Stimulated activated CD4-positive, alpha-beta T cell treated with anti-CD3 and anti-CD28 coated beads, Interleukin-4, amount 100 ng/mL, for 4 hours (primary cell): ENCODE data around the gene CDH22.
A peak's percentile ranks its signal among the peaks of the same experiment; 100 is the strongest.

Experiments used
- DNase-seq, 2 experiments: peaks; one replicate each; pipeline ENCODE4 v3.0.0-alpha.2; 2020

Gene CDH22

GRCh38 chr20:46212252-46212651 lies 96.0 kb downstream of the CDH22 start:
- DNase-seq, result no peak

- no peak for DNase-seq
Observed at GRCh38 chr20:46211331-46211722, 97.0 kb downstream of the CDH22 start.

DNA sequence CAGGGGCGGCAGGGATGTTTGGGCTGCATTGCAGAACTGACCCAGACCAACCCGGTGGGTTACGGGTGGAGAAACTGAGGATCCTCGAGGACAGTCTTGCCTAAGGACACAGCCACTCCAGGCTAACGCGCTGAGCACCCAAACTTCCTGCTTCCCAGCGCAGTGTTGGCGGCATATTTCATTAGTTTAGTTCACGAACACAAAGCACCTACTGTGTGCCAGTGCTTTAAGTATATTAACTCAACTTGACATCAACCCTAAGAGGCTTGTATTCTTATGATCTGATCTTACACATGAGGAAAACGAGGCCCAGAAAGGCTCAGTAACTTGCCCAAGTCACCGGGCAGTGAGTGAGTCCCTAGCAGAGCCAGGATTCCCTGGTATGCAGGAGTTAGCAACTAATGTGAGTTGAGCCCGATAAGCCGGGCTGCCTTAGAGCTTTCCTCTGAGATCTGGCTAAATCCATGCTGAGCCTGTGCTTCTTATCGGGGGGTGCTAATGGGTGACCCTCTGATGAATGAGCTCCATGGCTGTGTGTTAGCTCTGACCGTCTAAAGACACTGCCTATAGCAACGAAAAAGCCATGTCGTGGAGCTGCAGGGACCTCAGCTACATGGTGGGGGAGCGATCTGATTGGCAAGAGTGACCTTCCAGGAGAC lies 97.5 kb downstream of the CDH22 start:
- no peak for DNase-seq

DNA sequence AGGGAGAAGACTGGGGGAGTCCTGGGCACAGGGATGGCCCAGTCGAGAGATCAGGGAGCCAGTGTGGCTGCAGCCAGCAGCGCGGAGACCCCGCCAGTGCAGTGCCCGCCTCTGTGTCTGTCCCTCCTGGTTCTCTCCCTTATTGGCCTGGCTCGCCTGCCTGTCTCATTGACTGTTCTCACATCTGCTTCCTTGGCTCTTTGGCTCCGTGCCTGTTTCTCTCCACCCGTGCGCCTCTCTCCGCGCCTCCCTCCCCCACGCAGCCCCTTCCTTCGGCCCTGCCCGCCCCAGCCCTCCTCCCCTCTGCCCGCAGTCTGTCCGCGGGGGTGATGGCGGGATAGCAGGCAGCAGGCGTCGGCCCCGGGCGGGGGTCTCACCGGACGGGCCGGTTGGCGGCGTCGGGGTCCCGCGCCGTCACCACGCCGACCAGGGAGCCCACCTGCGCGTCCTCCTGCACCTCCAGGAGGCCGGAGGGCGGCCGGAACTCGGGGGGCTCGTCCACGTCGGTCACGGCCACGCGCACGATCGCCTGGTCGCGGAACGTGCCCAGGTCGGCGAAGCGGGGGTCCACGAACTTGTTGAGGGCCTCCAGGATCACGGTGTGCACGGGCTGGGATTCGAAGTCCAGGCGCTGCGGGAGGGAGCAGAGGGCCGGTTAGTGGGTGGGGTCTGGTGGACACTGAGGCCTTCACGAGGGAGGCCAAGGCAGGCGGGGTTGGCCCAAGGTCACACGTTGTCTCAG lies 98.2 kb downstream of the CDH22 start:
- DNase-seq, result no peak

DNA sequence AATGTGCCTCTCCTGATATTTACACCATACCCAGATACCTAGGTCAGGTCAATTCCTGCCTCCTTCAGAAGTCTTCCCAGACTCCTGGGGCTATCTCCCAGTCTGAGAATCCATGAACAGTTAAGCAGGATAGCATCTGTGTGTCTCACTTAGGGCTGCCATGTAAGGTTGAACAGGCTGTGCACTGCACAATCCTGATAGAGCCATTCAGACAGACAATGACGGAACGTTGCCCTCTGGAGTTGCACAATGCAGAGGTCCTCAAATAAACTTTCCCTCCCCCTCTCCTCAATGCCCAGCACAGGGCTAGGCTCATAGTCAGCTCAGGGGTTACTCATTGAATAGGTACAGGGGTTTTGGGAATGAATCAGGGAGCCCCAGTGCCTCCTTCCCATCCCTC lies 100.5 kb downstream of the CDH22 start:
- no peak for DNase-seq

GRCh38 chr20:46206992-46207549 lies 101.2 kb downstream of the CDH22 start:
- no peak for DNase-seq

- DNase-seq, result no peak
Observed at GRCh38 chr20:46206025-46206424, 102.3 kb downstream of the CDH22 start.

GRCh38 chr20:46205349-46205748 lies 102.9 kb downstream of the CDH22 start:
- DNase-seq, result no peak

DNA sequence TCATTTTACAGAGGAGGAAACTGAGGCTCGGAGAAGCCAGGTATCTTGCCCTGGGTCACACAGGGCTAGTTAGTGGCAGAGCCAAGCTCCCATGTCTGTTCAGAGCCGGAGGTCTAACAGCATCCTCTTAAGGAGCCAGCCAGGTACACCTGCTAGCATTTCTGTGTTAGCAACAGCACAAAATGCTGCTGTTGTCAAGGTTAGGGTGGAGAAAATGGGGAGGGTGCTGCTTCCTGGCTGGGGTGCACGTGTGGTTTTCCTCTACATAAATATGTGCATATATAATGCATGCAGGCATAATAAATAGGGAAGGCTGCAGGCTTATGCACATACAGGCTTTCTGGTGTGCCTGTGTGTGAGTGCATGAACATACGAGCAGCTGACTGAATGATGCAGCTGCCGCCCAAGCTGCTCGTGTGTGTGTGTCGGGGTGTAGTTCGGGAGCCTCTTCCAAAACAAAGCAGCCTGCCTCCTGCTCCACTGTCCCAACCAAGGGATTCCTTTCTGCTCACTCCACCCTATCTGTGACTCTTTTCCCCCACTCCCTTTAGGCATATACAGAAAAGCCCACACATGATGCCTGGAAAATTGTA lies 103.6 kb downstream of the CDH22 start:
- DNase-seq, result no peak

DNA sequence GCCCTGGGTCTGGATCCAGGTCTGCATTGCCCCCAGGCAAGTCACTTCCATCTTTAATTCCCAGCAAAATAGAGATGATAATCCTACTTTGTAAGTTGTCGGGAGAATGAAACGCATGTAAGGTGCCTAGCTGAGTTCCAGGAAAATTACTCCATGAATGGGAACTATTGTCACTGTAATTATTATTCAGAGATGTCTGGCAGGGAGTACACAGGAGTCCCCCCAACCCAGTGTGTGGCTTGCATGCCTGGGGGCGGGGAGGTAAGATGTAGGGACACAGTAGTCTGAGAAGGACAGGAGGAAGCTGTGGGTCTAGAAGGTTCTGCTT lies 104.8 kb downstream of the CDH22 start:
- DNase-seq, result no peak

GRCh38 chr20:46202766-46203509 lies 105.4 kb downstream of the CDH22 start:
- no peak for DNase-seq

DNA sequence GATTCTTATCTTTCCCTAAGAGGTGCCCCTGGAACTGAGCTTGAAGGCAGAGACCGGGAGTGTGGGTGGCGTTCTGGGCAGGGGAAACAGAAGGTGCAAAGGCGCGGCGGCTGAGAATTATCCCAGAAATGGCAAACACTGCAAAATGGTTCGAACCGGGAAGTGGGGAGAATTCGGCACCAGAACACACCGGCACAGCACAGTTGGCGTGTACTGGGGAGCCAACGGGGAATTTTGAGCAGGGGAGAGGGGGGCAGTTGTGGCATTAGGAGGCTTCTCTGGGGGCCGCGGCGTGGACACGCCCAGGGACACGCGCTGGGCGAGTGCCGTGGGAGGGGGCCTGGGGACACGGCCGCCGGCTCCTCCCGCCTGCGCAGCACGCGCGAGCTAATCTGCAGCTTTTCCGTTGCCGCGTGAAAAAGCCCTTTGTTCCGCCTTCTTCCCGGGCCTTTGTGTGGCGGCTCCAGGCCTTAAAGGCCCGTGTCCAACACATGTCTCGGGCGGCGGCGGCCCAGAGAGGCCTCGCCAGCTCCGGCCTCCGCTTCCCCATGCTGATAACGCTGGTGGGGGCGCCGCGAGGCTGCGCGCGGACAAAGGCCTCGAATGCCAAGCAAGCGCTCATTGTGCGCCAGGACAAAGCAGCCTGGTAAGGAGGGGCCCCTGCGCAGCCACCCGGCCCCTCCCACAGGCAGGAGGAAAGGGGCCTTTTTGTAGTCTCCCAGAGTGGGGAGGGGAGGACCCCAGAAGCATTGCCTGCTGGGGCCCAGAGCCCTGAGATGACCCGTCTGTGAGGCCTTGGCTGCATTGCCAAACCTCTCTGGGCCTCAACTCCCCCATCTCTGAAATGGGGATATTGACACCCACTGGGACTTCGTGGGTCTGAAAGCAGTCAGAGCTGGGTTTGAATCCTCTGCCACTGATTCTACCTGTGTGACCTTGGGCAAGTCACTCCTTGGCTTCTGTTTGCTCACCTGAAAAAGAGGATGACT lies 107.4 kb downstream of the CDH22 start:
- DNase-seq, result no peak

DNA sequence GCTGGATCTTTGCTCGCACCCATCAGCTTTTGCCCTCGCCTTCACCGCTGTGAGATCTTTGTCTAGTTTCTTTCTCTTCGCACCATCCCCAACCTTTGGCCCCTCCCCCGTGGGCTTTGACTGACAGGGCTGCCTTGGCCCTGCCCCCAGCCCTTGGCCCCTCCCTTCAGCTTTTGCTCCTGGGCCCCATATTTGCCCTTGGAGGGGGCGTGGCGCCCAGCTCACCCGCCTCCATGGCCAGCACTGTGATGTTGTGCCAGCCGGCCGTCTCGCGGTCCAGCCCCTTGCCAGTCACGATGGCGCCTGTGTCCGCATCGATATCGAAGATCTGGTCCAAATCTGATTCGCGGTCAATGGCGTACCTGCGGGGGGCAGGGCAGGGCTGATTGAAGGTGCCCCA lies 109.1 kb downstream of the CDH22 start:
- peak in 1 of 2 experiments; percentile 7 for DNase-seq

- DNase-seq, result no peak
Observed at GRCh38 chr20:46196990-46197389, 111.3 kb downstream of the CDH22 start.

GRCh38 chr20:46195264-46196036 lies 112.8 kb downstream of the CDH22 start:
- no peak for DNase-seq

DNA sequence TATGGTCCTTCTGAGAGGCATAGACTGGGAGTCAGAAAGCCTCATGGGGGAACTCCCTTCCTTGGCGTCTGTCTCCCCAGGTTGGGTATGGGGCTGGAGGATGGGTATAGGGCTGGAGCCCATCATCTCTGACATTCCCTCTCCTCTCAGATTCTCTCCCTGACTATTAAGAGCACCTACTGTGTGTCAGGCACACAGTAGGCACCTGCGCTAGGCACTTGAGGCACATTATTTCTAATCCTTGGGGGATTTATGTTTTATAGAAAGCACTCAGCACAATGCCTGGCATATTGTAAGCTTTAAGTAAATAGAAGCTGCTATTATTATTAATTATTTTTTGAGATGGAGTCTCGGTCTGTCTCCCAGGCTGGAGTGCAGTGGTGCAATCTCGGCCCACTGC lies 113.9 kb downstream of the CDH22 start:
- DNase-seq, result no peak

GRCh38 chr20:46192376-46192944 lies 115.8 kb downstream of the CDH22 start:
- no peak for DNase-seq

GRCh38 chr20:46191611-46192010 lies 116.7 kb downstream of the CDH22 start:
- no peak for DNase-seq

DNA sequence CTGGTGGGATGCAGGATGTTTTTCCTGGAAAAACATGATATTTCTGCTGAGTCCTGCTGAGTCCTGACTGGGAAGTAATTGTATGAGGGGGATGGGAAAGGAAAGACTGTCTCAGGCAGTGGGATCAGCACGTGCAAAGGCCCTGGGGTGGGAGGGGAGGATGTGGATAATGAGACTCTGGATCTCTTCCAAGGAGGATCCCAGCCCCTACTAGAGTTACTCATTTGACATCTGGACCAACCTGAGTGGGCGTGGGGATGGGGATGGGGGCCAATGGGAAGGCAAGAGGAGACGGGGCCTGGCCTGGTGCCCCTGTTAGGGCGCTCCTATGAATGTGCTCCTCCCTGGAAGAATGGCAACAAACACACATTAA lies 117.1 kb downstream of the CDH22 start:
- DNase-seq, result no peak

GRCh38 chr20:46190478-46191167 lies 117.7 kb downstream of the CDH22 start:
- no peak for DNase-seq
